ENCODE measurements around the gene PRICKLE2. TPM values are rescaled to one million over a fixed set of nuclear protein-coding genes. Genes with fewer than 3 reads are reported as not detected.

PRICKLE2 gene
- total RNA-seq, result 1 to 10 TPM; 2.4 to 4.4 (median 3.3) TPM
- long read RNA-seq, partial matches to known transcripts, result 0 of 1 reads
- long read RNA-seq, other reads (novel, unspliced or antisense), result 1 of 1 reads

- Histone ChIP-seq H3K4me1 (no peaks in the 10 kb centered on the region), H3K36me3 (no peaks in the 10 kb centered on the region), H3K9me3 (no peaks in the 10 kb centered on the region), H3K27me3 (no peaks in the 10 kb centered on the region), H3K27ac (peak within 1 kb of the TSS; percentile 16 to 57 (median 52)), H3K4me3 (no peak within 1 kb of the TSS)
- TF ChIP-seq POLR2A (IDR thresholded peaks at IDR 0.05) (no peak), CTCF (IDR thresholded peaks at IDR 0.05) (peak in 1 of 4 donors; percentile 7)
- intact Hi-C loops (cut with DNase I), result no loop called here
- ATAC-seq, result peak; percentile 73 to 85 (median 77)
- WGBS (ENCODE audit: insufficient coverage, low coverage, low lambda C conversion rate, missing lambda C conversion rate), result 28% methylated on average over 9 of the region's 13 CpGs
- peak; percentile 58 to 63 (median 60) for DNase-seq
These were observed at the start of gene PRICKLE2 for GRCh38 chr3:64224826-64225610. TSS of gene PRICKLE2 (minus strand) at chr3:64225466. CDS start at chr3:64198927, 26,539 bp downstream.

DNA sequence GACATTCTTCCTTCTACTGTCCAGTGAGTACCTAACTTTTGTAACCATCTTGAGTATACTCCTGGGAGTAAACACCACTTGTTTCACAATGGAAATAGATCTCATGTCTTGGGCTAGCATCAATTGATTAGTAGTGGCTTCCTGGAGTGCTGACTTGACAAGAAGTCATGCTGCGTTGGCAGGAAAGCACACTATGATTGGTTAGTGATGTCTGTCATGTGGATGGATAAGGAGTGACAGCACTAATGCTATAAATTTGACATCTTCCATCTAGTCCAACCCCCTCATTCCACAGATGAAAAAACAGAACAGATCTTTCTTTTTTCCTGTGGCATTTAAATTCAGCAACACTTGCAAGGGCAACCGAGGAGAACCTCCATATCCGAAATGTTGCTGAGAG, 47.6 kb upstream of the PRICKLE2 start:
- no peak for ATAC-seq
- intact Hi-C loops (cut with DNase I), result no loop called here
- Histone ChIP-seq H3K4me3 (no peak overlapping the region), H3K27ac (no peak overlapping the region), H3K4me1 (peaks cover 0 to 14% (median 0%) of the 10 kb centered on the region in 4 donors), H3K27me3 (no peaks in the 10 kb centered on the region), H3K36me3 (no peaks in the 10 kb centered on the region), H3K9me3 (no peaks in the 10 kb centered on the region)
- 70% methylated on average over 3 of the region's 3 CpGs for WGBS (ENCODE audit: insufficient coverage, low coverage, low lambda C conversion rate, missing lambda C conversion rate)
- no peak for TF ChIP-seq POLR2A (IDR thresholded peaks at IDR 0.05)
- no peak for TF ChIP-seq CTCF (IDR thresholded peaks at IDR 0.05)
- DNase-seq, result no peak

- Histone ChIP-seq H3K36me3 (no peaks in the 10 kb centered on the region), H3K4me3 (no peak overlapping the region), H3K27ac (no peak overlapping the region), H3K4me1 (peaks cover 0 to 20% (median 0%) of the 10 kb centered on the region in 4 donors), H3K27me3 (no peaks in the 10 kb centered on the region), H3K9me3 (no peaks in the 10 kb centered on the region)
- no peak for ATAC-seq
- no peak for TF ChIP-seq CTCF (IDR thresholded peaks at IDR 0.05)
- 60% methylated on average over 1 of the region's 2 CpGs for WGBS (ENCODE audit: insufficient coverage, low coverage, low lambda C conversion rate, missing lambda C conversion rate)
- DNase-seq, result no peak
- intact Hi-C loops (cut with DNase I), result no loop called here
These were observed 47.0 kb upstream of the PRICKLE2 start for GRCh38 chr3:64272271-64272670.

DNA sequence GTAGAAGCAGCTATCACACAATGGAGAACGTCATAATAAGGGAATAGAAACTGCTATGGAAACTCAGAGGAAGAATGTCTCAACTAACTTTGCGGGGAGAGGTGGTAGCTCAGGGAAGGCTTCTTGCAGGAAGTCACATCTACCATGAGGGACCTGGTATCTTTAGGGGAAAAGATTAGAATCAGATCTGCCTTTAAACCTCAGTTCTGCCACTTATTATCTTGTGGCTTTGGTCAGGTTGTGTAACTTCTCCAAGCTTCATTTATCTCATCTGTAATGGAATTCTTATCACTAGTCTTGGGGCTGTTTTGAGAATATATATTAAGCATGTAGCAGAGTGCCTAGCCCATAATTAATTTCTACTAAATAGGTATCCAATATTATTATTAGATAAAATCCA, 46.4 kb upstream of the PRICKLE2 start:
- intact Hi-C loops (cut with DNase I), result no loop called here
- Histone ChIP-seq H3K27ac (no peak overlapping the region), H3K4me1 (peaks cover 0 to 26% (median 0%) of the 10 kb centered on the region in 4 donors), H3K9me3 (no peaks in the 10 kb centered on the region), H3K27me3 (no peaks in the 10 kb centered on the region), H3K4me3 (no peak overlapping the region), H3K36me3 (no peaks in the 10 kb centered on the region)
- TF ChIP-seq CTCF (IDR thresholded peaks at IDR 0.05) (no peak), POLR2A (IDR thresholded peaks at IDR 0.05) (no peak)
- ATAC-seq, result no peak
- DNase-seq, result no peak
- 89% methylated on average over 2 of the region's 2 CpGs for WGBS (ENCODE audit: insufficient coverage, low coverage, low lambda C conversion rate, missing lambda C conversion rate)

Measured in right lobe of liver (tissue), 6 donors.